GM23248 (cell line): ENCODE data around the gene CDK14.

Experiments used
- EZH2 ChIP-seq: fragments of 200-600 bp; sonication (generic); IDR thresholded peaks from 2 replicates; pipeline ENCODE4 v1.6.1; 2018; ENCODE audit warnings: antibody characterized with exemption, mild to moderate bottlenecking; ENCODE audit not compliant: insufficient read depth, poor library complexity, severe bottlenecking
- EZH2phosphoT487 ChIP-seq: fragments of 200-600 bp; sonication (generic); IDR thresholded peaks from 2 replicates; pipeline ENCODE4 v1.6.1; 2018; ENCODE audit warnings: antibody characterized with exemption, moderate library complexity, mild to moderate bottlenecking, low read depth; ENCODE audit not compliant: insufficient read depth

- TF ChIP-seq EZH2, result no peak
- no peak for TF ChIP-seq EZH2phosphoT487
Observed at GRCh38 chr7:91181949-91182348, 585.8 kb downstream of the CDK14 start.
